Spleen (tissue), 11 donors: ENCODE measurements around the gene LAMC3. TPM values are rescaled to one million over a fixed set of nuclear protein-coding genes. Genes with fewer than 3 reads are reported as not detected.

ENCODE experiments used
- DNase-seq: peaks from one replicate; pipeline ENCODE4 v3.0.0-alpha.2; 2020
- H3K27ac ChIP-seq, 8 donors: fragments of 200-600 bp; sonication (generic) in 7 of 8; 1 replicate in 4 of 8; 2 replicates in 4 of 8; pipeline versions ENCODE4 v1.5.0 to v1.8.0; 2016 to 2021; ENCODE audit warnings: inconsistent platforms in 4 of 8, mild to moderate bottlenecking in 4 of 8, moderate library complexity in 1 of 8
- H3K27me3 ChIP-seq, 7 donors: fragments of 200-600 bp; sonication (generic) in 6 of 7; replicated peaks in 1 of 7; 1 replicate in 4 of 7; 2 replicates in 3 of 7; pipeline versions ENCODE4 v1.5.0 to v1.8.0; 2016 to 2021; ENCODE audit warnings: inconsistent platforms in 3 of 7, mild to moderate bottlenecking in 1 of 7
- H3K36me3 ChIP-seq, 6 donors: fragments of 200-600 bp; sonication (generic) in 5 of 6; 1 replicate in 4 of 6; 2 replicates in 2 of 6; pipeline versions ENCODE4 v1.5.0 to v1.8.0; 2016 to 2021; ENCODE audit warnings: inconsistent platforms in 2 of 6
- H3K4me1 ChIP-seq, 6 donors: fragments of 200-600 bp; sonication (generic) in 5 of 6; 1 replicate in 3 of 6; 2 replicates in 3 of 6; pipeline versions ENCODE4 v1.5.0 to v1.8.0; 2016 to 2021; ENCODE audit warnings: inconsistent platforms in 3 of 6
- H3K4me3 ChIP-seq, 8 donors: fragments of 200-600 bp; sonication (generic) in 7 of 8; 1 replicate in 4 of 8; 2 replicates in 4 of 8; pipeline versions ENCODE4 v1.5.0 to v1.8.0; 2016 to 2021; ENCODE audit warnings: inconsistent platforms in 4 of 8, mild to moderate bottlenecking in 4 of 8, moderate library complexity in 2 of 8
- H3K9me3 ChIP-seq, 8 donors: fragments of 200-600 bp; sonication (generic) in 7 of 8; 1 replicate in 4 of 8; 2 replicates in 4 of 8; pipeline versions ENCODE4 v1.5.0 to v1.8.0; 2016 to 2021; ENCODE audit warnings: inconsistent platforms in 4 of 8
- POLR2A ChIP-seq, 3 donors: fragments of 450-650 bp; IDR thresholded peaks; one replicate each; pipeline ENCODE4 v1.5.1; 2017; ENCODE audit warnings: antibody characterized with exemption in 3 of 3, mild to moderate bottlenecking in 1 of 3
- POLR2AphosphoS5 ChIP-seq, 3 donors: sonication (generic); formaldehyde crosslinking; IDR thresholded peaks; one replicate each; pipeline ENCODE4 v1.5.1; 2017; ENCODE audit warnings: antibody characterized with exemption in 3 of 3
- WGBS, 5 donors: extraction: QIAGEN DNeasy Blood & Tissue Kit in 3 of 5; methylation state at CpG; one replicate each; pipeline versions ENCODE4 v1.1.5 to v1.1.7; 2013 to 2018; 5-methylcytosine and 5-hydroxymethylcytosine counted together
- intact Hi-C: fragments of 100-400 bp; cut with DNase I; formaldehyde crosslinking; loops from one replicate; pipeline ENCODE4 v1.15.0; 2023; ENCODE audit warnings: low total_unique reads
- polyA plus RNA-seq, 3 donors: library from polyadenylated mRNA; stranded (reverse); fragments of 200-250 nt; gene quantifications; one replicate each; pipeline ENCODE4 v1.2.1, GENCODE V29; 2013
- total RNA-seq, 7 donors: library from RNA; depleted of rRNA in 3 of 7; stranded (reverse); fragments of >200 nt in 3 of 7; fragmentation: NEBNext Ultra II Directional in 4 of 7; extraction: Animal tissue kit (Norgen Biotek cat#: 25700) in 4 of 7; gene quantifications; one replicate each; pipeline versions ENCODE4 v1.1.0 to v1.2.1, GENCODE V29; 2016 to 2021
- TF ChIP-seq, protein P1 (sequence below), 11 experiments: fragments of 200-600 bp in 7 of 11; fragments of 450-650 bp in 4 of 11; sonication (generic) in 4 of 11; IDR thresholded peaks in 8 of 11; conservative IDR thresholded peaks in 3 of 11; 1 replicate in 7 of 11; 2 replicates in 4 of 11; pipeline versions ENCODE4 v1.4.0 to v1.8.0; 2016 to 2021; ENCODE audit warnings: antibody characterized with exemption in 11 of 11, inconsistent platforms in 4 of 11, mild to moderate bottlenecking in 1 of 11
- donor health status: healthy with polysubstance abuse.
- donor health status: DM: no; HTN: no; CAD: no; lungs with moderate emphysema.
- donor health status: DM: no; HTN: no; CAD: no.
- donor health status: Bipolar disorder and iron deficiency.
- donor health status: healthy.
- donor health status: DM: no; HTN: no; CAD: no.
- donor health status: DM: yes; HTN: yes; CAD: no.

The LAMC3 gene
- total and polyA plus RNA-seq, 10 donors: 9.1 to 79.5 (median 34.6) TPM

DNA sequence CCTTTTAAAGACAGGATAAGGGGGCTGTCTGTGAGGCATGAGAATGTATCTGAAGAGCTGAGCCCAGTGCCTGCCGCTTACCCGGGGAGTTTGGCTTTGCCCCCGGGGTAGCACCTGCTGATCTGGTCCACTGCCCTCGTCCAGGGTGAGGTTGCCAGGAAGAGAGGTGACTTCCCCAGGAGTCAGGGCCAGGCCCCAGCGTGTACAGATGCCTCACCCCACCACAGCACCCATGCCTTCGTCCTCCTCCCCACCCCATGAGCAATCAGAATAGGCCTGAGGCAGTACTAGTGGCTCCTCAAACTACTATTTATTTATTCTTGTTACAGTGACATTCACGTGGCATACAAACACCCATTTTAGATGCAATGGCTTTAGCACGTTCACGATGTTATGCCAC lies 71.6 kb downstream of the LAMC3 start:
- Histone ChIP-seq H3K4me1 (peaks cover 0 to 56% (median 10%) of the 10 kb centered on the region in 6 donors), H3K27me3 (no peaks in the 10 kb centered on the region), H3K27ac (no peak overlapping the region), H3K4me3 (no peak overlapping the region), H3K9me3 (no peaks in the 10 kb centered on the region), H3K36me3 (peaks cover 0 to 17% (median 0%) of the 10 kb centered on the region in 6 donors)
- TF ChIP-seq POLR2AphosphoS5 (IDR thresholded peaks at IDR 0.05) (no peak), POLR2A (IDR thresholded peaks at IDR 0.05) (no peak)
- TF ChIP-seq, protein P1, sequence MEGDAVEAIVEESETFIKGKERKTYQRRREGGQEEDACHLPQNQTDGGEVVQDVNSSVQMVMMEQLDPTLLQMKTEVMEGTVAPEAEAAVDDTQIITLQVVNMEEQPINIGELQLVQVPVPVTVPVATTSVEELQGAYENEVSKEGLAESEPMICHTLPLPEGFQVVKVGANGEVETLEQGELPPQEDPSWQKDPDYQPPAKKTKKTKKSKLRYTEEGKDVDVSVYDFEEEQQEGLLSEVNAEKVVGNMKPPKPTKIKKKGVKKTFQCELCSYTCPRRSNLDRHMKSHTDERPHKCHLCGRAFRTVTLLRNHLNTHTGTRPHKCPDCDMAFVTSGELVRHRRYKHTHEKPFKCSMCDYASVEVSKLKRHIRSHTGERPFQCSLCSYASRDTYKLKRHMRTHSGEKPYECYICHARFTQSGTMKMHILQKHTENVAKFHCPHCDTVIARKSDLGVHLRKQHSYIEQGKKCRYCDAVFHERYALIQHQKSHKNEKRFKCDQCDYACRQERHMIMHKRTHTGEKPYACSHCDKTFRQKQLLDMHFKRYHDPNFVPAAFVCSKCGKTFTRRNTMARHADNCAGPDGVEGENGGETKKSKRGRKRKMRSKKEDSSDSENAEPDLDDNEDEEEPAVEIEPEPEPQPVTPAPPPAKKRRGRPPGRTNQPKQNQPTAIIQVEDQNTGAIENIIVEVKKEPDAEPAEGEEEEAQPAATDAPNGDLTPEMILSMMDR (IDR thresholded peaks at IDR 0.05 in 8 of 11, conservative IDR thresholded peaks at IDR 0.05 in 3 of 11): no peak
- intact Hi-C loops: no loop called here
- no peak for DNase-seq
- WGBS, 5 donors: 59 to 81% (median 72%) methylated on average over 9 of the region's 9 CpGs

DNA sequence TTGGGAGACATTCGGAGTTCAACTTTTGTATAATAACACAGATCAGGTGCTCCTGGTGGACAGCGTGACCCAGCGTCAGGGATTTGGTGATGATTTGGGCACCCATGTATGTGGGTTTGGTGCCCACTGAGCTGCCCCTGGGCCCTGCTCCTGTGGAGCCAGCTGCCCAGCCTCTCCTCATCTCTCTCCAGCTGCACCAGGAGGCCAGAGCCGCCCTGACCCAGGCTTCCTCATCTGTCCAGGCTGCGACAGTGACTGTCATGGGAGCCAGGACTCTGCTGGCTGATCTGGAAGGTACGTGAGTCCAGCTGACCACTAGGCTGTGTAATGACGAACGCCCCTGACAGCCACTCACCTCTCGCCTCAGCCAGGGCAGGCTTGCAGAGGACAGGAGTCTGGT lies 72.9 kb downstream of the LAMC3 start:
- DNase-seq: no peak
- intact Hi-C loops: no loop called here
- H3K4me3 ChIP-seq: no peak overlapping the region
- peaks cover 0 to 6% (median 0%) of the 10 kb centered on the region in 6 donors for H3K36me3 ChIP-seq
- H3K4me1 ChIP-seq: peaks cover 0 to 55% (median 14%) of the 10 kb centered on the region in 6 donors
- no peaks in the 10 kb centered on the region for H3K27me3 ChIP-seq
- peak overlapping the region in 3 of 8 donors; percentile 16 to 69 (median 50) for H3K27ac ChIP-seq
- TF ChIP-seq, protein P1 (IDR thresholded peaks at IDR 0.05 in 8 of 11, conservative IDR thresholded peaks at IDR 0.05 in 3 of 11): no peak
- TF ChIP-seq POLR2A (IDR thresholded peaks at IDR 0.05) (no peak), POLR2AphosphoS5 (IDR thresholded peaks at IDR 0.05) (no peak)
- WGBS, 5 donors: 91 to 95% (median 93%) methylated on average over 8 to 9 of the region's 9 CpGs
- no peaks in the 10 kb centered on the region for H3K9me3 ChIP-seq

DNA sequence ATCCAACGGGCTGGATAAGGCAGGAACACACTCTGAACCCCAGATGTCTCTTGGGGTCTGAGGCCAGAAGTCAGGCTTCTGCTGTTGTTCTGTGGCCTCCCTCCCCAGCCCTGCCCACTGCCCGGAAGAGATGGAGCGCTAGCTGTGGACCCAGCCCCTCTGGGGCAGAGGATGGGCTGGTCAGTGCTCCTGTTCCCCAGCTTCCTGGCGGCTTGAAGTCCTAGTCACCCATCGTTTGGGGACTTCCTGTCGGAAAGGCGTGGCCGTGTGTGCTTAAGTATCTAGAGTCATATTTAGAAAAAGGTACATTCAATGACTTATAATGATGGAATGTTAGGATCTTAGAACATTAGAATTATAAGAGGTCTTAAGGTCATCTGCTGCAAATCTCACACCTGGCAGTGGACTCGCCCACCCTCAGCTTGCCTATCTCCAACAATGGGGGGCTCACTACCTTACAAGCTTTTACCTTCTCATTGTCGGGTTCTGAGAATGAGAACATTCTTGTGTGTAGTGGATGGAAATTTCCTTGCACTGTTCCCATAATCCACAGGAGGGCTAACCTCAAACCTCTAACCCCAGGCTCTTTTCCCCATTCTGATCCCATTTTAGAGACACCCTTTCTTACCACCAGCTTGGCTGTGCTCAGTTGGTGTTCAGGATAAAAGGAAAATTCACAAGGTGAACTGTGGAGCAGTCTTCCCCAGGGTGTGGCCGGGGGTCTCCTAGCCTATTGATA lies 74.0 kb downstream of the LAMC3 start:
- no peaks in the 10 kb centered on the region for H3K9me3 ChIP-seq
- no peaks in the 10 kb centered on the region for H3K27me3 ChIP-seq
- TF ChIP-seq POLR2A (IDR thresholded peaks at IDR 0.05) (no peak), POLR2AphosphoS5 (IDR thresholded peaks at IDR 0.05) (peak; percentile 34 to 57 (median 53))
- TF ChIP-seq, protein P1 (IDR thresholded peaks at IDR 0.05 in 8 of 11, conservative IDR thresholded peaks at IDR 0.05 in 3 of 11): peak in 1 of 11 experiments; percentile 23
- peak overlapping the region in 5 of 8 donors; percentile 13 to 69 (median 16) for H3K27ac ChIP-seq
- WGBS, 5 donors: 55 to 78% (median 61%) methylated on average over 10 to 11 of the region's 11 CpGs
- peaks cover 0 to 58% (median 14%) of the 10 kb centered on the region in 6 donors for H3K4me1 ChIP-seq
- no peak overlapping the region for H3K4me3 ChIP-seq
- no peak for DNase-seq
- H3K36me3 ChIP-seq: peaks cover 0 to 13% (median 0%) of the 10 kb centered on the region in 6 donors
- intact Hi-C loops: no loop called here

- no peak overlapping the region for H3K4me3 ChIP-seq
- 46 to 70% (median 57%) methylated on average over 8 of the region's 8 CpGs for WGBS, 5 donors
These were observed 75.8 kb downstream of the LAMC3 start for GRCh38 chr9:131084661-131085369.

More at GRCh38 chr9:131084661-131085369, 75.8 kb downstream of the LAMC3 start:
- Histone ChIP-seq H3K36me3 (peaks cover 0 to 17% (median 0%) of the 10 kb centered on the region in 6 donors), H3K27ac (peak overlapping the region in 6 of 8 donors; percentile 32 to 69 (median 61)), H3K27me3 (no peaks in the 10 kb centered on the region), H3K4me1 (peaks cover 0 to 62% (median 14%) of the 10 kb centered on the region in 6 donors), H3K9me3 (no peaks in the 10 kb centered on the region)
- intact Hi-C loops: no loop called here
- no peak for DNase-seq
- no peak for TF ChIP-seq POLR2AphosphoS5 (IDR thresholded peaks at IDR 0.05)
- TF ChIP-seq POLR2A (IDR thresholded peaks at IDR 0.05): no peak
- TF ChIP-seq, protein P1 (IDR thresholded peaks at IDR 0.05 in 8 of 11, conservative IDR thresholded peaks at IDR 0.05 in 3 of 11): no peak
